ENCODE results near the gene ARID1A. TPM values are rescaled to one million over a fixed set of nuclear protein-coding genes. Genes with fewer than 3 reads are reported as not detected.

ARID1A gene
- total RNA-seq, 1 donor from 2014 or later: 70.0 TPM

DNA sequence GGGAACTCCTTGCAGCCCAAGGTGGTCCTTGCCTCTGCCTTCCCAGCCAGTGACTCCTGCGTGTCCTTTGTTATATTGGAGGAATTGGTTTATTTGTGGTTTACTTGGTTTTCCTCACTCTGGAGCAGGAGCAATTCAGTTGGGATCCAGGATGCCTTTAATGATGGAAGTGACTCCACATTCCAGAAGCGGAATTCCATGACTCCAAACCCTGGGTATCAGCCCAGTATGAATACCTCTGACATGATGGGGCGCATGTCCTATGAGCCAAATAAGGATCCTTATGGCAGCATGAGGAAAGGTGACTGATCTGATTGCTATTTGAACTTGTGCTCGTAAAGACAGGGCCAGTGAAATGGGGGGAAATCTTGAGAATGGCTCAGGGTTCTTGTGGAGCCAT is 76.9 kb downstream of the ARID1A start:
- TF ChIP-seq, protein P1, sequence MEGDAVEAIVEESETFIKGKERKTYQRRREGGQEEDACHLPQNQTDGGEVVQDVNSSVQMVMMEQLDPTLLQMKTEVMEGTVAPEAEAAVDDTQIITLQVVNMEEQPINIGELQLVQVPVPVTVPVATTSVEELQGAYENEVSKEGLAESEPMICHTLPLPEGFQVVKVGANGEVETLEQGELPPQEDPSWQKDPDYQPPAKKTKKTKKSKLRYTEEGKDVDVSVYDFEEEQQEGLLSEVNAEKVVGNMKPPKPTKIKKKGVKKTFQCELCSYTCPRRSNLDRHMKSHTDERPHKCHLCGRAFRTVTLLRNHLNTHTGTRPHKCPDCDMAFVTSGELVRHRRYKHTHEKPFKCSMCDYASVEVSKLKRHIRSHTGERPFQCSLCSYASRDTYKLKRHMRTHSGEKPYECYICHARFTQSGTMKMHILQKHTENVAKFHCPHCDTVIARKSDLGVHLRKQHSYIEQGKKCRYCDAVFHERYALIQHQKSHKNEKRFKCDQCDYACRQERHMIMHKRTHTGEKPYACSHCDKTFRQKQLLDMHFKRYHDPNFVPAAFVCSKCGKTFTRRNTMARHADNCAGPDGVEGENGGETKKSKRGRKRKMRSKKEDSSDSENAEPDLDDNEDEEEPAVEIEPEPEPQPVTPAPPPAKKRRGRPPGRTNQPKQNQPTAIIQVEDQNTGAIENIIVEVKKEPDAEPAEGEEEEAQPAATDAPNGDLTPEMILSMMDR (IDR thresholded peaks at IDR 0.05): no peak
- Mint-ChIP-seq H3K4me3 (ENCODE audit: unreplicated experiment) (no peak overlapping the region), H3K4me1 (ENCODE audit: unreplicated experiment) (peaks cover 35% of the 10 kb centered on the region), H3K36me3 (ENCODE audit: unreplicated experiment) (peaks cover 69% of the 10 kb centered on the region), H3K9me3 (ENCODE audit: unreplicated experiment) (no peaks in the 10 kb centered on the region), H3K27ac (ENCODE audit: unreplicated experiment) (peak overlapping the region; percentile 35), H3K27me3 (ENCODE audit: unreplicated experiment) (no peaks in the 10 kb centered on the region)
- DNase-seq (ENCODE audit: extremely low spot score, unreplicated experiment): no peak

DNA sequence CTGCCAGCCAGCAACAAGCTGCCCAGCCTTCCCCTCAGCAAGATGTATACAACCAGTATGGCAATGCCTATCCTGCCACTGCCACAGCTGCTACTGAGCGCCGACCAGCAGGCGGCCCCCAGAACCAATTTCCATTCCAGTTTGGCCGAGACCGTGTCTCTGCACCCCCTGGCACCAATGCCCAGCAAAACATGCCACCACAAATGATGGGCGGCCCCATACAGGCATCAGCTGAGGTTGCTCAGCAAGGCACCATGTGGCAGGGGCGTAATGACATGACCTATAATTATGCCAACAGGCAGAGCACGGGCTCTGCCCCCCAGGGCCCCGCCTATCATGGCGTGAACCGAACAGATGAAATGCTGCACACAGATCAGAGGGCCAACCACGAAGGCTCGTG is 78.6 kb downstream of the ARID1A start:
- Mint-ChIP-seq H3K27ac (ENCODE audit: unreplicated experiment) (no peak overlapping the region), H3K36me3 (ENCODE audit: unreplicated experiment) (peaks cover 68% of the 10 kb centered on the region), H3K4me1 (ENCODE audit: unreplicated experiment) (peaks cover 19% of the 10 kb centered on the region), H3K9me3 (ENCODE audit: unreplicated experiment) (no peaks in the 10 kb centered on the region), H3K27me3 (ENCODE audit: unreplicated experiment) (no peaks in the 10 kb centered on the region), H3K4me3 (ENCODE audit: unreplicated experiment) (no peak overlapping the region)
- TF ChIP-seq, protein P1 (IDR thresholded peaks at IDR 0.05): no peak
- no peak for DNase-seq (ENCODE audit: extremely low spot score, unreplicated experiment)

DNA sequence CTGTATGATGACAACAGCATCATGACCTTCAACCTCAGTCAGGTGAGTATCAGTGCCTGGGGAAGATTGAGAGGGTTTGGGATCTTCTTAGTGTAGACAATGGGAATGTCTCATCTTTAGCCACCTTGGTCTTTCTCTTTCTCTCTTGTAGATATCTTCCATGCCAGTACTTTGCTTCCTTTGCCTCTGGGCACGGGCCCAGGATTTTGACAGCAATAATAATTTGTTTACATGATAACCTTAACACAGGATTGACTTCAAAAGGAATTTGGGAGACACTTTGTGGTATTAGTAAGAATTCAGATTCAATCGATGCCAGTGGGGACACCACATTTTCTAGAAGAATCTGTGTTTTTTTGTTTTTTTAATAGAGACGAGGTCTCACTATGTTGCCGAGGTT is 79.9 kb downstream of the ARID1A start:
- peaks cover 17% of the 10 kb centered on the region for H3K4me1 Mint-ChIP-seq (ENCODE audit: unreplicated experiment)
- H3K36me3 Mint-ChIP-seq (ENCODE audit: unreplicated experiment): peaks cover 68% of the 10 kb centered on the region
- DNase-seq (ENCODE audit: extremely low spot score, unreplicated experiment): no peak
- no peaks in the 10 kb centered on the region for H3K9me3 Mint-ChIP-seq (ENCODE audit: unreplicated experiment)
- H3K27me3 Mint-ChIP-seq (ENCODE audit: unreplicated experiment): no peaks in the 10 kb centered on the region
- H3K27ac Mint-ChIP-seq (ENCODE audit: unreplicated experiment): no peak overlapping the region
- no peak overlapping the region for H3K4me3 Mint-ChIP-seq (ENCODE audit: unreplicated experiment)
- TF ChIP-seq, protein P1 (IDR thresholded peaks at IDR 0.05): no peak

DNA sequence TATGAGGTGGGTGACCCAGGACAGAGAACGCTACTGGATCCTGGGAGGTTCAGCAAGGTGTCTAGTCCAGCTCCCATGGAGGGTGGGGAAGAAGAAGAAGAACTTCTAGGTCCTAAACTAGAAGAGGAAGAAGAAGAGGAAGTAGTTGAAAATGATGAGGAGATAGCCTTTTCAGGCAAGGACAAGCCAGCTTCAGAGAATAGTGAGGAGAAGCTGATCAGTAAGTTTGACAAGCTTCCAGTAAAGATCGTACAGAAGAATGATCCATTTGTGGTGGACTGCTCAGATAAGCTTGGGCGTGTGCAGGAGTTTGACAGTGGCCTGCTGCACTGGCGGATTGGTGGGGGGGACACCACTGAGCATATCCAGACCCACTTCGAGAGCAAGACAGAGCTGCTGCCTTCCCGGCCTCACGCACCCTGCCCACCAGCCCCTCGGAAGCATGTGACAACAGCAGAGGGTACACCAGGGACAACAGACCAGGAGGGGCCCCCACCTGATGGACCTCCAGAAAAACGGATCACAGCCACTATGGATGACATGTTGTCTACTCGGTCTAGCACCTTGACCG is 83.4 kb downstream of the ARID1A start:
- peaks cover 28% of the 10 kb centered on the region for H3K4me1 Mint-ChIP-seq (ENCODE audit: unreplicated experiment)
- no peaks in the 10 kb centered on the region for H3K27me3 Mint-ChIP-seq (ENCODE audit: unreplicated experiment)
- no peak overlapping the region for H3K4me3 Mint-ChIP-seq (ENCODE audit: unreplicated experiment)
- no peaks in the 10 kb centered on the region for H3K9me3 Mint-ChIP-seq (ENCODE audit: unreplicated experiment)
- H3K36me3 Mint-ChIP-seq (ENCODE audit: unreplicated experiment): peaks cover 60% of the 10 kb centered on the region
- TF ChIP-seq, protein P1 (IDR thresholded peaks at IDR 0.05): no peak
- no peak for DNase-seq (ENCODE audit: extremely low spot score, unreplicated experiment)
- H3K27ac Mint-ChIP-seq (ENCODE audit: unreplicated experiment): no peak overlapping the region

DNA sequence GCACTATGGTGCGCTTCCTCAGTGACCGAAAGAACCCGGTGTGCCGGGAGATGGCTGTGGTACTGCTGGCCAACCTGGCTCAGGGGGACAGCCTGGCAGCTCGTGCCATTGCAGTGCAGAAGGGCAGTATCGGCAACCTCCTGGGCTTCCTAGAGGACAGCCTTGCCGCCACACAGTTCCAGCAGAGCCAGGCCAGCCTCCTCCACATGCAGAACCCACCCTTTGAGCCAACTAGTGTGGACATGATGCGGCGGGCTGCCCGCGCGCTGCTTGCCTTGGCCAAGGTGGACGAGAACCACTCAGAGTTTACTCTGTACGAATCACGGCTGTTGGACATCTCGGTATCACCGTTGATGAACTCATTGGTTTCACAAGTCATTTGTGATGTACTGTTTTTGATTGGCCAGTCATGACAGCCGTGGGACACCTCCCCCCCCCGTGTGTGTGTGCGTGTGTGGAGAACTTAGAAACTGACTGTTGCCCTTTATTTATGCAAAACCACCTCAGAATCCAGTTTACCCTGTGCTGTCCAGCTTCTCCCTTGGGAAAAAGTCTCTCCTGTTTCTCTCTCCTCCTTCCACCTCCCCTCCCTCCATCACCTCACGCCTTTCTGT is 84.6 kb downstream of the ARID1A start:
- H3K27me3 Mint-ChIP-seq (ENCODE audit: unreplicated experiment): no peaks in the 10 kb centered on the region
- H3K27ac Mint-ChIP-seq (ENCODE audit: unreplicated experiment): no peak overlapping the region
- TF ChIP-seq, protein P1 (IDR thresholded peaks at IDR 0.05): no peak
- H3K36me3 Mint-ChIP-seq (ENCODE audit: unreplicated experiment): peaks cover 49% of the 10 kb centered on the region
- no peaks in the 10 kb centered on the region for H3K9me3 Mint-ChIP-seq (ENCODE audit: unreplicated experiment)
- H3K4me3 Mint-ChIP-seq (ENCODE audit: unreplicated experiment): no peak overlapping the region
- H3K4me1 Mint-ChIP-seq (ENCODE audit: unreplicated experiment): peaks cover 40% of the 10 kb centered on the region
- DNase-seq (ENCODE audit: extremely low spot score, unreplicated experiment): no peak
